Endodermal cell (in vitro differentiated cells): Measurements from ENCODE around the gene PIK3IP1. TPM values are rescaled to one million over a fixed set of nuclear protein-coding genes. Genes with fewer than 3 reads are reported as not detected.

Experiments
- DNase-seq: peaks from one replicate; pipeline ENCODE4 v3.0.0-alpha.2; 2017
- H3K27ac ChIP-seq: 2 replicates; pipeline ENCODE4 v1.5.1; 2013; ENCODE audit warnings: mild to moderate bottlenecking, low read depth, low read length, moderate library complexity
- H3K27me3 ChIP-seq: 2 replicates; pipeline ENCODE4 v1.6.1; 2013; ENCODE audit warnings: mild to moderate bottlenecking, low read length, moderate library complexity; ENCODE audit not compliant: insufficient read depth, control insufficient read depth, poor library complexity, severe bottlenecking
- H3K36me3 ChIP-seq: 2 replicates; pipeline ENCODE4 v1.7.0; 2013; ENCODE audit warnings: mild to moderate bottlenecking, low read length, moderate library complexity; ENCODE audit not compliant: control insufficient read depth, insufficient read depth
- H3K4me1 ChIP-seq: one replicate; pipeline ENCODE4 v1.7.0; 2013; ENCODE audit warnings: low read length; ENCODE audit not compliant: control insufficient read depth, insufficient read depth
- H3K4me3 ChIP-seq: 2 replicates; pipeline ENCODE4 v1.5.1; 2013; ENCODE audit warnings: mild to moderate bottlenecking, low read length, moderate library complexity
- H3K9ac ChIP-seq: 2 replicates; pipeline ENCODE4 v1.6.1; 2013; ENCODE audit warnings: mild to moderate bottlenecking, low read length, moderate library complexity; ENCODE audit not compliant: poor library complexity, severe bottlenecking; ENCODE audit errors: extremely low read depth
- H3K9me3 ChIP-seq: 2 replicates; pipeline ENCODE4 v1.6.1; 2013; ENCODE audit warnings: mild to moderate bottlenecking, low read length, moderate library complexity; ENCODE audit not compliant: control insufficient read depth
- H3K27ac Mint-ChIP-seq: 2 replicates; pipeline ENCODE4 v1.8.0; 2020; ENCODE audit warnings: mixed read lengths
- H3K27me3 Mint-ChIP-seq: 2 replicates; pipeline ENCODE4 v1.8.0; 2021; ENCODE audit warnings: mild to moderate bottlenecking, mixed read lengths; ENCODE audit not compliant: insufficient read depth
- H3K36me3 Mint-ChIP-seq: 2 replicates; pipeline ENCODE4 v1.8.0; 2020; ENCODE audit warnings: low read depth, mixed read lengths
- H3K4me1 Mint-ChIP-seq: 2 replicates; pipeline ENCODE4 v1.8.0; 2020; ENCODE audit warnings: mixed read lengths
- H3K4me3 Mint-ChIP-seq: 2 replicates; pipeline ENCODE4 v1.8.0; 2020; ENCODE audit warnings: mild to moderate bottlenecking, moderate library complexity, mixed read lengths
- H3K9me3 Mint-ChIP-seq: 2 replicates; pipeline ENCODE4 v1.8.0; 2020; ENCODE audit warnings: mild to moderate bottlenecking, mixed read lengths
- CTCF ChIP-seq: fragments of 200-600 bp; sonication (generic); conservative IDR thresholded peaks from 2 replicates; pipeline ENCODE4 v1.5.0; 2021; ENCODE audit warnings: antibody characterized with exemption, mild to moderate bottlenecking
- WGBS, 2 experiments: methylation state at CpG; one replicate each; pipeline versions ENCODE4 v1.1.5 to v1.1.7; 2013; ENCODE audit warnings: missing lambda C conversion rate in 2 of 2, mixed read lengths in 1 of 2; ENCODE audit not compliant: insufficient coverage in 1 of 2, insufficient read length in 1 of 2; 5-methylcytosine and 5-hydroxymethylcytosine counted together
- total RNA-seq, 2 donors: library from RNA; stranded (reverse); fragmentation: NEBNext Ultra II Directional in 1 of 2; extraction: Animal tissue kit (Norgen Biotek cat#: 25700) in 1 of 2; gene quantifications; 2 replicates in 1 of 2; 3 replicates in 1 of 2; pipeline ENCODE4 v1.2.1, GENCODE V29; 2021

PIK3IP1 gene
- total RNA-seq, 2 donors from 2014 or later = 2.0 to 3.5 TPM

- Histone ChIP-seq H3K27ac (no peak overlapping the region), H3K27me3 (no peaks in the 10 kb centered on the region), H3K36me3 (peaks cover 93% of the 10 kb centered on the region), H3K9me3 (no peaks in the 10 kb centered on the region), H3K4me3 (no peak overlapping the region), H3K4me1 (no peaks in the 10 kb centered on the region), H3K9ac (no peak overlapping the region)
- Mint-ChIP-seq H3K36me3 (peaks cover 85% of the 10 kb centered on the region), H3K9me3 (no peaks in the 10 kb centered on the region), H3K4me1 (no peaks in the 10 kb centered on the region), H3K27ac (no peak overlapping the region), H3K27me3 (no peaks in the 10 kb centered on the region), H3K4me3 (no peak overlapping the region)
- WGBS, 2 experiments = 97 to 100% methylated on average over 1 of the region's 1 CpG
- no peak for DNase-seq
- TF ChIP-seq CTCF = no peak
Observed at GRCh38 chr22:31332886-31333285, 40.6 kb upstream of the PIK3IP1 start.

- peaks cover 84% of the 10 kb centered on the region for H3K36me3 Mint-ChIP-seq
- WGBS, 2 experiments = 95 to 99% methylated on average over 7 to 8 of the region's 8 CpGs
- H3K4me1 Mint-ChIP-seq = no peaks in the 10 kb centered on the region
- no peak overlapping the region for H3K4me3 Mint-ChIP-seq
- H3K4me1 ChIP-seq = no peaks in the 10 kb centered on the region
- H3K27me3 ChIP-seq = no peaks in the 10 kb centered on the region
- H3K36me3 ChIP-seq = peaks cover 92% of the 10 kb centered on the region
- H3K4me3 ChIP-seq = no peak overlapping the region
- no peaks in the 10 kb centered on the region for H3K27me3 Mint-ChIP-seq
- no peak for DNase-seq
- H3K27ac ChIP-seq = no peak overlapping the region
- no peak overlapping the region for H3K27ac Mint-ChIP-seq
- H3K9me3 Mint-ChIP-seq = no peaks in the 10 kb centered on the region
- no peak overlapping the region for H3K9ac ChIP-seq
- no peaks in the 10 kb centered on the region for H3K9me3 ChIP-seq
- no peak for TF ChIP-seq CTCF
Observed at GRCh38 chr22:31332010-31332409, 39.7 kb upstream of the PIK3IP1 start.

- peaks cover 87% of the 10 kb centered on the region for H3K36me3 Mint-ChIP-seq
- Histone ChIP-seq H3K4me3 (no peak overlapping the region), H3K27me3 (no peaks in the 10 kb centered on the region), H3K27ac (no peak overlapping the region), H3K36me3 (peaks cover 97% of the 10 kb centered on the region), H3K9me3 (no peaks in the 10 kb centered on the region), H3K9ac (no peak overlapping the region), H3K4me1 (no peaks in the 10 kb centered on the region)
- no peaks in the 10 kb centered on the region for H3K4me1 Mint-ChIP-seq
- no peaks in the 10 kb centered on the region for H3K27me3 Mint-ChIP-seq
- no peak overlapping the region for H3K27ac Mint-ChIP-seq
- WGBS, 2 experiments = 82 to 96% methylated on average over 8 to 9 of the region's 9 CpGs
- H3K9me3 Mint-ChIP-seq = no peaks in the 10 kb centered on the region
- DNase-seq = no peak
- H3K4me3 Mint-ChIP-seq = no peak overlapping the region
- TF ChIP-seq CTCF = no peak
Observed at GRCh38 chr22:31329453-31330215, 37.3 kb upstream of the PIK3IP1 start.
